Psoas muscle (tissue), 8 donors: Measurements from ENCODE around the gene CHST11. TPM values are rescaled to one million over a fixed set of nuclear protein-coding genes. Genes with fewer than 3 reads are reported as not detected.

Experiments
- ATAC-seq, 4 donors: fragments of 200-7000 bp; cut with Tn5 transposase; one replicate each; pipeline ENCODE4 v1.9.1; 2020; ENCODE audit warnings: moderate library complexity in 3 of 4, mild to moderate bottlenecking in 2 of 4
- DNase-seq, 2 donors: peaks; one replicate each; pipeline ENCODE4 v3.0.0-alpha.2; 2020
- H3K27ac ChIP-seq: fragments of 200-600 bp; one replicate; pipeline ENCODE4 v1.8.0; 2022
- H3K27me3 ChIP-seq, 3 donors: fragments of 200-600 bp in 1 of 3; one replicate each; pipeline versions ENCODE4 v1.6.1 to v1.8.0; 2013 to 2022; ENCODE audit warnings: low read length in 2 of 3, mild to moderate bottlenecking in 2 of 3, moderate library complexity in 1 of 3; ENCODE audit not compliant: insufficient read depth in 3 of 3
- H3K36me3 ChIP-seq, 2 donors: fragments of 200-600 bp in 1 of 2; one replicate each; pipeline versions ENCODE4 v1.6.1 to v1.8.0; 2013 to 2022; ENCODE audit warnings: low read depth in 1 of 2, mild to moderate bottlenecking in 1 of 2, moderate library complexity in 1 of 2; ENCODE audit not compliant: insufficient read depth in 1 of 2
- H3K4me1 ChIP-seq: fragments of 200-600 bp; one replicate; pipeline ENCODE4 v1.8.0; 2022
- H3K4me3 ChIP-seq: fragments of 200-600 bp; one replicate; pipeline ENCODE4 v1.8.0; 2022; ENCODE audit warnings: mild to moderate bottlenecking
- H3K9me3 ChIP-seq: fragments of 200-600 bp; one replicate; pipeline ENCODE4 v1.8.0; 2022
- CTCF ChIP-seq: fragments of 200-600 bp; IDR thresholded peaks from one replicate; pipeline ENCODE4 v1.8.0; 2022; ENCODE audit warnings: antibody characterized with exemption
- WGBS, 3 donors: extraction: QIAGEN DNeasy Blood & Tissue Kit; methylation state at CpG; one replicate each; pipeline versions ENCODE4 v1.1.6 to v1.1.7; 2013; 5-methylcytosine and 5-hydroxymethylcytosine counted together
- intact Hi-C, 2 donors: fragments of 100-400 bp; cut with DNase I; formaldehyde crosslinking; loops; one replicate each; pipeline versions ENCODE4 v1.11.0 to v1.14.2; 2022
- polyA plus RNA-seq, 3 donors: library from polyadenylated mRNA; stranded (reverse); fragments of 200-250 nt; gene quantifications; one replicate each; pipeline ENCODE4 v1.2.3, GENCODE V29; 2013
- total RNA-seq, 4 donors: library from RNA; stranded (reverse); fragmentation: NEBNext Ultra II Directional in 2 of 4; extraction: Animal tissue kit (Norgen Biotek cat#: 25700) in 2 of 4; gene quantifications; one replicate each; pipeline versions ENCODE4 v1.2.1 to v1.2.4, GENCODE V29; 2021 to 2023
- donor health status: healthy with polysubstance abuse.
- donor health status: DM: no; HTN: no; CAD: no; lungs with moderate emphysema.
- donor health status: Bipolar disorder and iron deficiency.
- donor health status: healthy.
- donor health status: DM: yes; HTN: yes; CAD: no.
- donor health status: DM: no; HTN: no; CAD: no.
- donor health status: DM: no; HTN: no; CAD: no.
- donor health status: DM: yes; HTN: yes; CAD: no.

The CHST11 gene
- total and polyA plus RNA-seq, 7 donors = 0.52 to 1.6 (median 1.0) TPM

DNA sequence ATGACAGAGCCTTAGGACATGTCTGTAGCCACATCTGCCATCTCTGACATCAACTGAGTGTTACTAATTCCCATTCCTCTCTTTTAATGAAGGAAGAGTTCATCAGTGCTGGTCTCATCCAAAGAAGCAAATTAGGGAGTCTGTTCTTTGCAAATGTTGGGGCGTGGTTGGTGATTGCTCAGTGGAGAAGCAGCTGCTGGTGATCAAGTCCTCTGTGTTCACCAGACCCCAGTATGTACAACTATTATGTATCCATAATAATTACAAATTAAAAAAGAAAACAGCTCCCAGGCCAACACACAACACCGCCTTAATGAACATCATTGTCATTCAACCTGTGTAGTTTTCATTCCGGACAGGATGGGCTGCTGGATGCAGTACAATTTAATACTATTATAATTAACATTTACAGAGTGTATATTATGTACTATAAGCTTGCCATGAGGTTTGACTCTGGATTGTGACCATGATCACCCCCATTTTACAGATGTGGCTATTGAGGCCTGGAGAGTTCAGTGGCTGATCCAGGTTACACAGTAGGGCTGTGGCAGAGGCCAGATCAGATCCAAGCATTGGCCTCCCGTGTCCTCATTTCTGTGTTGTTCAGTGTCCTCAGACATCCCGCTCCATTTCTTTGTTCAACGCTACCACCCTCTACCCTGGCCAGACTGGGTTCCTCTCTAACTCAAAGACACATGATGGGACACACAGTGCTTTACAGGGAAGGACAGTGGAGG, 179.0 kb downstream of the CHST11 start:
- no peak for DNase-seq
- Histone ChIP-seq H3K4me3 (no peak overlapping the region), H3K4me1 (no peaks in the 10 kb centered on the region), H3K27me3 (no peaks in the 10 kb centered on the region), H3K27ac (no peak overlapping the region), H3K36me3 (no peaks in the 10 kb centered on the region), H3K9me3 (no peaks in the 10 kb centered on the region)
- intact Hi-C loops = no loop called here
- 96 to 98% (median 97%) methylated on average over 6 of the region's 6 CpGs for WGBS, 3 donors
- no peak for TF ChIP-seq CTCF
- ATAC-seq = no peak

DNA sequence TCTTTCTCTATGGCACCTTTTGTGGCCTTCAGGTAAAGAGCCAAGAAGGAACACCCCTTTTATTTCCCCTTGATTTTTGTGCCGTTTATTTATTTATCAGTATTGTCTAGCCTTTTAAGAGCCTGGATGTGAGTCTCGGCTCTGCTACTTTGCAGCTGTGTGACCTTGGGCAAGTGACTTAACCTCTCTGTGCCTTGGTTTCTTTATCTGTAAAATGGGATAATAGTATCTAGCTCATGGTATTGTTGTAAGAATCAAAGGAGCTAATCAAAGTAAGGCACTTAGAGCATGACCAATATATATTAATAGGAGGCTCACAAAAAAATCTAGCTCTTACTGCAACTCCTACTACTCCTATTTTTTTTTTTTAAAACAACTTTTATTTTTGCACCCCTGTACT, 179.7 kb downstream of the CHST11 start:
- Histone ChIP-seq H3K9me3 (no peaks in the 10 kb centered on the region), H3K27me3 (no peaks in the 10 kb centered on the region), H3K36me3 (no peaks in the 10 kb centered on the region), H3K4me3 (no peak overlapping the region), H3K4me1 (no peaks in the 10 kb centered on the region), H3K27ac (no peak overlapping the region)
- no peak for TF ChIP-seq CTCF
- 92 to 98% (median 94%) methylated on average over 2 of the region's 2 CpGs for WGBS, 3 donors
- intact Hi-C loops = no loop called here
- ATAC-seq = no peak
- no peak for DNase-seq

GRCh38 chr12:104637604-104638003, 180.9 kb downstream of the CHST11 start:
- no peak for ATAC-seq

GRCh38 chr12:104638218-104638850, 181.6 kb downstream of the CHST11 start:
- Histone ChIP-seq H3K27me3 (no peaks in the 10 kb centered on the region), H3K27ac (no peak overlapping the region), H3K36me3 (no peaks in the 10 kb centered on the region), H3K4me3 (no peak overlapping the region), H3K9me3 (no peaks in the 10 kb centered on the region), H3K4me1 (no peaks in the 10 kb centered on the region)
- 57 to 72% (median 69%) methylated on average over 4 of the region's 4 CpGs for WGBS, 3 donors
- ATAC-seq (no peak), DNase-seq (no peak)
- intact Hi-C loops = no loop called here
- TF ChIP-seq CTCF = no peak

More at GRCh38 chr12:104637604-104638003, 180.9 kb downstream of the CHST11 start:
- no peak overlapping the region for H3K27ac ChIP-seq
- H3K4me1 ChIP-seq = no peaks in the 10 kb centered on the region
- H3K4me3 ChIP-seq = no peak overlapping the region
- no peak for DNase-seq
- WGBS, 3 donors = 64 to 73% (median 72%) methylated on average over 6 of the region's 6 CpGs
- no peaks in the 10 kb centered on the region for H3K27me3 ChIP-seq
- no peaks in the 10 kb centered on the region for H3K9me3 ChIP-seq
- H3K36me3 ChIP-seq = no peaks in the 10 kb centered on the region
- intact Hi-C loops = no loop called here
- no peak for TF ChIP-seq CTCF
